Choroid plexus epithelial cell (primary cell): ENCODE results near the gene KLHL29.
A peak's percentile ranks its signal among the peaks of the same experiment; 100 is the strongest.

Experiments
- DNase-seq: peaks from one replicate; pipeline ENCODE4 v3.0.0-alpha.2; 2010; ENCODE audit warnings: low read depth
- H3K4me3 ChIP-seq: 2 replicates; pipeline ENCODE4 v1.5.1; 2011; ENCODE audit warnings: low read depth, mild to moderate bottlenecking, control low read depth, low read length, moderate library complexity
- CTCF ChIP-seq: conservative IDR thresholded peaks from 2 replicates; pipeline ENCODE4 v1.5.1; 2011; ENCODE audit warnings: low read depth, mild to moderate bottlenecking, control low read depth, inconsistent platforms, low read length, moderate library complexity

The KLHL29 gene

DNA sequence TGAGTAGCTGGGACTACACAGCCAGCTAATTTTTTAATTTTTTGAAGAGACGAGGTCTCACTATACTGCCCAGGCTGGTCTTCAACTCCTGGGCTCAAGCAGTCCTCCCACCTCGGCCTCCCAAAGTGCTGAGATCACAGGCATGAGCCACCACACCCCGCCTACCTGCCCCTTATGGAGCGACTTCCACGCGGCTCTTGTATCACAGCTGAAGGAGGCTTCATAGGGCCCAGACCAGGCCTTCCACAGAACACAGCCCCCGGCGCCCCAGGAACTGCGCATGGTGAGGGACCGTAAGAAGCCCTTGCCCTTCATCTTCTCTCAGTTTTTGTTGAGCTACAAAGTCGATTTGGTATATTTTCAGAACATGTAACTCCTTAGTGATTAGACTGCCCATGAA, 220.3 kb downstream of the KLHL29 start:
- no peak for TF ChIP-seq CTCF

GRCh38 chr2:23606196-23606595, 221.2 kb downstream of the KLHL29 start:
- no peak for DNase-seq
- TF ChIP-seq CTCF, result no peak
- no peak overlapping the region for H3K4me3 ChIP-seq

More for the DNA sequence above, 220.3 kb downstream of the KLHL29 start:
- no peak for DNase-seq
- no peak overlapping the region for H3K4me3 ChIP-seq

- no peak overlapping the region for H3K4me3 ChIP-seq
- DNase-seq, result peak; percentile 52
- no peak for TF ChIP-seq CTCF
These were observed 222.0 kb downstream of the KLHL29 start for GRCh38 chr2:23606968-23607367.

DNA sequence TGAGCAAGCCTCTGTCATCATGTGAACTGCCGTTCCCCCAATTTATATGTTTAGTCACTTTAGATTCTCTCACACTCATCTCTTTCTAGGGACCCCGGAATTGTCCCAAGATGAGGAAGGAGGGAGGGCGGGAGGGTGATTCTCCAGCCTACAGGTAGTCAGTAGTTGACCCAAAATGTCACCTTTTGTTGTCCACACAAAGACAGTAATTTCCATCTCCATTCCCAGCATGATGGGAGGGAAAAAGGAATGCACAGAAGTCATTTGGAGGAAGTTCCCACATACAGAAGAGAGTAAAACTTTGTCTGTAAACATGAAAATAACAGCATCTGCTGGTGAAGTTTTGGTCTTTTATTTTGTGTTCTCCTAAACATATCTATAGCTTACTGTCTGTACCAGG, 222.9 kb downstream of the KLHL29 start:
- no peak for TF ChIP-seq CTCF
- DNase-seq, result no peak
- no peak overlapping the region for H3K4me3 ChIP-seq

DNA sequence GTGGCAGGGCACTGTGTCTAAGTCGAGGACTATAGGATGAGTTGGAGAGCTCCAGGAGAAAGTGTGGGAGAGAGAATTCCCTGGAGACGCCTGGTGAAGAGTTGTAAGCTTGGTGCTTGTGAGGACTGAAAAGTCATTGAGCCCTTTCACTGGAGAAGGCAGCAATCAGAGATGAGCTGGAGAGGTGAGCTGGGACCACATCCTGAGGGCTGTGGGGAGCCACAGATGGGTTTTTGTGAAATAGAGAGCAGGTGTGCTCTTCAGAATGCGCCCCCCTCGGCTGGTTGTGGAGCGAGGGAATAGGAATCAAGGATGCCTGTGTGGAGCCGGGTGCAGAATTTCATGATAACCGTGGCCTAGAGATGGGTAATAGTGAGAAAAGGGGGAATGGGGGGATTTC, 224.3 kb downstream of the KLHL29 start:
- no peak overlapping the region for H3K4me3 ChIP-seq
- no peak for TF ChIP-seq CTCF
- no peak for DNase-seq

GRCh38 chr2:23611839-23612238, 226.9 kb downstream of the KLHL29 start:
- no peak overlapping the region for H3K4me3 ChIP-seq
- DNase-seq, result no peak
- no peak for TF ChIP-seq CTCF

DNA sequence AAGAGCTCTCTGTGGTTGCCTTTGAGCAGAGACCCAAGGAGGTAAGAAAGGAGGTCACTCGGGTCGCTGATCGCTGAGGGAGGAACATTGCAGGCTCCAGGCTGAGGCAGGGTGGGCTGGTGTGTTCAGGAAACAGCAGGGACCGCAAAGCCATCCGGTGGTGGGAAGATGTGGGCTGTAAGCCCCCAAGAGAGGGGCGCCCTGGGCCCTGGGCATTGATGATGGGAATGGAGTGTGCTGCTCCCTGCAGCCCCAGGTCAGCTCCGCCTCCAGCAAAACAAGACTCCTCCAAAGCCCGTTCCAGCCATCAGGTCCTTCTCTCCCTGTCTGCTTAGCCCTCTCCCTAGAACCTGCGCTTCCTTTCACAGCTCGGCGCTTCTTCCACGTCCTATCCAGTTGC, 229.7 kb downstream of the KLHL29 start:
- no peak for TF ChIP-seq CTCF
- no peak for DNase-seq

More for the DNA sequence above, 229.7 kb downstream of the KLHL29 start:
- H3K4me3 ChIP-seq, result no peak overlapping the region
